ENCODE data around the gene PLCL2. TPM values are rescaled to one million over a fixed set of nuclear protein-coding genes. Genes with fewer than 3 reads are reported as not detected.

The PLCL2 gene
- total and polyA plus RNA-seq, 9 donors = 12.6 to 54.2 (median 24.7) TPM

- Histone ChIP-seq H3K36me3 (no peaks in the 10 kb centered on the region), H3K4me3 (no peak overlapping the region), H3K27me3 (no peaks in the 10 kb centered on the region), H3K9me3 (no peaks in the 10 kb centered on the region), H3K4me1 (ENCODE audit: insufficient read depth) (peaks cover 6% of the 10 kb centered on the region), H3K27ac (no peak overlapping the region)
- TF ChIP-seq, protein P1, sequence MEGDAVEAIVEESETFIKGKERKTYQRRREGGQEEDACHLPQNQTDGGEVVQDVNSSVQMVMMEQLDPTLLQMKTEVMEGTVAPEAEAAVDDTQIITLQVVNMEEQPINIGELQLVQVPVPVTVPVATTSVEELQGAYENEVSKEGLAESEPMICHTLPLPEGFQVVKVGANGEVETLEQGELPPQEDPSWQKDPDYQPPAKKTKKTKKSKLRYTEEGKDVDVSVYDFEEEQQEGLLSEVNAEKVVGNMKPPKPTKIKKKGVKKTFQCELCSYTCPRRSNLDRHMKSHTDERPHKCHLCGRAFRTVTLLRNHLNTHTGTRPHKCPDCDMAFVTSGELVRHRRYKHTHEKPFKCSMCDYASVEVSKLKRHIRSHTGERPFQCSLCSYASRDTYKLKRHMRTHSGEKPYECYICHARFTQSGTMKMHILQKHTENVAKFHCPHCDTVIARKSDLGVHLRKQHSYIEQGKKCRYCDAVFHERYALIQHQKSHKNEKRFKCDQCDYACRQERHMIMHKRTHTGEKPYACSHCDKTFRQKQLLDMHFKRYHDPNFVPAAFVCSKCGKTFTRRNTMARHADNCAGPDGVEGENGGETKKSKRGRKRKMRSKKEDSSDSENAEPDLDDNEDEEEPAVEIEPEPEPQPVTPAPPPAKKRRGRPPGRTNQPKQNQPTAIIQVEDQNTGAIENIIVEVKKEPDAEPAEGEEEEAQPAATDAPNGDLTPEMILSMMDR (IDR thresholded peaks at IDR 0.05) = no peak
- TF ChIP-seq POLR2A (IDR thresholded peaks at IDR 0.05) (no peak), EP300 (IDR thresholded peaks at IDR 0.05) (no peak)
- WGBS, 3 donors = 56 to 66% (median 62%) methylated on average over 6 of the region's 6 CpGs
- intact Hi-C loops (cut with DNase I) = loop anchor here in 1 of 4 donors (10.0 kb wide), 1 partner anchor 431 kb away; the partner anchor contains the start of gene DAZL
- no peak for DNase-seq
Measured at GRCh38 chr3:17035966-17036365, 151.2 kb downstream of the PLCL2 start.

- no peak for DNase-seq
- TF ChIP-seq POLR2A (IDR thresholded peaks at IDR 0.05) = no peak
- TF ChIP-seq, protein P1 (IDR thresholded peaks at IDR 0.05) = no peak
- no peak for TF ChIP-seq EP300 (IDR thresholded peaks at IDR 0.05)
- WGBS, 3 donors = 79 to 90% (median 89%) methylated on average over 3 of the region's 3 CpGs
- no peaks in the 10 kb centered on the region for H3K27me3 ChIP-seq
- H3K36me3 ChIP-seq = no peaks in the 10 kb centered on the region
- no peaks in the 10 kb centered on the region for H3K9me3 ChIP-seq
- no peak overlapping the region for H3K4me3 ChIP-seq
- intact Hi-C loops (cut with DNase I) = loop anchor here in 1 of 4 donors (10.0 kb wide), 1 partner anchor 433 kb away; the partner anchor contains the start of gene DAZL
- peaks cover 3% of the 10 kb centered on the region for H3K4me1 ChIP-seq (ENCODE audit: insufficient read depth)
- H3K27ac ChIP-seq = no peak overlapping the region
Measured at GRCh38 chr3:17038141-17038540, 153.4 kb downstream of the PLCL2 start.

- peaks cover 3% of the 10 kb centered on the region for H3K4me1 ChIP-seq (ENCODE audit: insufficient read depth)
- no peaks in the 10 kb centered on the region for H3K9me3 ChIP-seq
- TF ChIP-seq EP300 (IDR thresholded peaks at IDR 0.05) (no peak), POLR2A (IDR thresholded peaks at IDR 0.05) (no peak)
- TF ChIP-seq, protein P1 (IDR thresholded peaks at IDR 0.05) = no peak
- 92 to 100% (median 97%) methylated on average over 1 of the region's 1 CpG for WGBS, 3 donors
- H3K36me3 ChIP-seq = no peaks in the 10 kb centered on the region
- no peaks in the 10 kb centered on the region for H3K27me3 ChIP-seq
- intact Hi-C loops (cut with DNase I) = loop anchor here in 1 of 4 donors (10.0 kb wide), 1 partner anchor 434 kb away; the partner anchor contains the start of gene DAZL
- no peak overlapping the region for H3K4me3 ChIP-seq
- DNase-seq = no peak
- no peak overlapping the region for H3K27ac ChIP-seq
Measured at GRCh38 chr3:17038900-17039553, 154.3 kb downstream of the PLCL2 start.

GRCh38 chr3:17039594-17039993 is 154.8 kb downstream of the PLCL2 start:
- intact Hi-C loops (cut with DNase I) = loop anchor here in 1 of 4 donors (10.0 kb wide), 1 partner anchor 435 kb away; the partner anchor contains the start of gene DAZL
- Histone ChIP-seq H3K4me3 (no peak overlapping the region), H3K27me3 (no peaks in the 10 kb centered on the region), H3K27ac (no peak overlapping the region), H3K4me1 (ENCODE audit: insufficient read depth) (peaks cover 3% of the 10 kb centered on the region), H3K36me3 (no peaks in the 10 kb centered on the region), H3K9me3 (no peaks in the 10 kb centered on the region)
- 16 to 35% (median 31%) methylated on average over 2 of the region's 2 CpGs for whole genome bisulfite sequencing, 3 donors
- TF ChIP-seq POLR2A (IDR thresholded peaks at IDR 0.05) (no peak), EP300 (IDR thresholded peaks at IDR 0.05) (no peak)
- TF ChIP-seq, protein P1 (IDR thresholded peaks at IDR 0.05) = no peak
- DNase-seq = no peak

Measured in ovary (tissue), 9 donors.